Stimulated activated CD8-positive, alpha-beta memory T cell treated with anti-CD3 and anti-CD28 coated beads, Interleukin-12 subunit alpha, Interleukin-12 subunit beta, amount 100 ng/mL, for 4 hours (primary cell): ENCODE results near the gene ANKFN1.

Experiments used
- DNase-seq: peaks from one replicate; pipeline ENCODE4 v3.0.0-alpha.2; 2020; ENCODE audit warnings: low read depth

ANKFN1 gene

DNA sequence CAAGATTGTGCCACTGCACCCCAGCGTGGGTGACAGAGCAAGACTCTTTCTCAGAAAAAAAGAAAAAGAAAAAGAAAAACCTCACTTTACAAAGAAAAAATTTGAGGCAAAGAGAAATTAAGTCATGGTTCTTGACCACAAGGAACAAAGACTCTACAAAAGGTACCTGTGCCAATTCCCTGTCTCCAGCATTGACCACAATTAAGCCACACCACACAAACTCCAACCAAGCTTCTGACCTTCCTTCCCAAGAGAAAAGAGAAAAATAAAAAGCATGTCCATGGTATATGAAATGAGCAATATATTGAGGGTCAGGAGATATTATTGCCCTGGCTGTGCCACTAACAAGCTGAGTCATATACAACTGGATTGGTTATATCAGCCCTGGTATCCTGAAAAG lies 293.9 kb downstream of the ANKFN1 start:
- DNase-seq: no peak

DNA sequence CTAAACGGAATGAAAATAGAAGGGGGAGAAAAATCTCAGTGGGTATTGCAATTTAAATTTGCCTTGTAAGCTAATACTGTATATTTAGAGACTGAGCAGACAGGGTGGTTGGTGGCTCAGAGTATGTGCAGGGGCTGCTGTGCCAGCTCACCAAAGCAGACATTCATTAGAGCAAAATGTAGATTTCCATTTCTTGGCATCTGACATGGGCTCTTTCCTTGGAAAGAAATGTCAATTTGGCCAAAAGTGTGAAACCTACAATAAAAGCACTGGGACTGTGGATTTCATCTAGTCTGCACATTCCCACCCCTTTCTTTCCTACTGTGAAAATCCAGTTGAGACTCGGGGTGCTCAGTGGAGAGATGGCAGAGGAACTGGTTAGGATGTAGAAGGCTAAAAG lies 295.1 kb downstream of the ANKFN1 start:
- DNase-seq: no peak

GRCh38 chr17:56449176-56449575 lies 295.9 kb downstream of the ANKFN1 start:
- no peak for DNase-seq

DNA sequence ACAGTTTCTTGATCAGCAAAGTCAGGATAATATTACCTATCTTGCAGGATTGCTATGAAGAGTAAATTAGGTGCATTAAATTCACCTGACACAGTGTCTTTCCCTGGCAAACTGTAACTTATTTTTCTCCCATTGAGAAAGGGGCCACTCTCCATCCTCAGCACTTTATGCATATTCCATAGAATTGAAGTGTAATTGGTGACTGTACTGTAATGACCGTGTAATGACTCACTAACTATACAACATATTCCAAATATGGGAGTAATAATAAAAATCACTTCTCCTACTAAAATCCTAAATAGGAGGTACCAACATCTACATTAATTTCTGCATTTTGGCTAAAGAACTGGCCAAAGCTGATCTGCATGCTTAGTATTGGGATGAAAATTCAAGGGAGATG lies 298.4 kb downstream of the ANKFN1 start:
- DNase-seq: no peak

DNA sequence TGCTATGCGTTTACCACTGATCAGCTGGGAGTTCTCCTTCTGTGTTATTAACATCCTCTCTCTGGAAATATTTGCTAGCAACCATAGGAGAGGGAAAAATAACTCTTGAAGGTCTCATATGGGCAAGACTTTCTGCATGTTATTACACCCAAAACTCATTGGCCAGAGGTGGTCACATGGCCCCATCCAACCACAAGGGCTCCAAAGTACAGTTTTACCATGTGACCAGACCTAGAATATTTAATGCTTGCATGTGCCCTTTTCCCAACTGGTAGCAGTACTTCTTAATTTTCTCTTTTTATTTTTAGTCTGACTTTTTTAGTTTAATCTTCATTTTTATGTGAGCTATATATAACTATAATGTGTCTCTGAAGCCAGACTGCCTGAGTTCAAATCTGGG lies 299.2 kb downstream of the ANKFN1 start:
- no peak for DNase-seq

DNA sequence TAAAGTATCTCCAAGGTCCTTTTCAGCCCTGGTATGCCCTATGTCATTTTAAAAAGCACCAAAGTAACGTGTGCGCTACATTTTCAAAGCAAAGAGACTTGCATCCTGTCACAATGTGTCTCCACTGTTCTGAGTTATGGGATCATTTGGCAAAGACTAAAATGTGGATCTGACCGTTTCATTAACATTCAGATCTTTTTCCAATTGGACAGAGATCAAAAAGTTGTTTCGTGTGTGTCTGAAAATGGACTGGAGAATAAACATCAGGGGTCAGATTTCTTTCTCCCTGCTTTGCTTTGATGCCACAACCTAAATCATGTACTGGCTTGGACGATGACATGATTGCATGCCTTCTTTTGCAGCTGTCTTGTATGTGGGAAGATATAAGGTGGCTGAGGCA lies 304.2 kb downstream of the ANKFN1 start:
- no peak for DNase-seq

DNA sequence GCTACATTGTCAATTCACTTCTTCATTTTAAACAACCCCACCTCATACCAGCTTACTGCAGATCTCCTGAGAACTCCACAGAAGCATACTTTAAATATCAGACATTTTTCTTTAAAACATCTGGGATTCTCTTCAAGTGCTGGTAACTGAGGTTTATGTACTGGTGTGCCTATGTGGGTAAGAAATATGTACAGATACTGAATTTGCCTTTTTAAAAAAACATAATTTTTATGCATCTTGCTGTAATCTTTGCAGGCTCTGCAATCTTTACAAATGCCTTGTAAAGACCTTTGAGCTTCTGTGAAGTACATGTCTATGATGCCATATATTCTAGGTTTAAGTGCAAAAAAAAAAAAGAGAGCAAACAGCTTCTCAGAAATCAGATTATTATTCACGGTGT lies 312.6 kb downstream of the ANKFN1 start:
- no peak for DNase-seq

GRCh38 chr17:56468840-56469239 lies 315.6 kb downstream of the ANKFN1 start:
- DNase-seq: no peak

- DNase-seq: no peak
Measured at GRCh38 chr17:56471696-56472095, 318.4 kb downstream of the ANKFN1 start.

GRCh38 chr17:56475116-56475515 lies 321.8 kb downstream of the ANKFN1 start:
- no peak for DNase-seq

DNA sequence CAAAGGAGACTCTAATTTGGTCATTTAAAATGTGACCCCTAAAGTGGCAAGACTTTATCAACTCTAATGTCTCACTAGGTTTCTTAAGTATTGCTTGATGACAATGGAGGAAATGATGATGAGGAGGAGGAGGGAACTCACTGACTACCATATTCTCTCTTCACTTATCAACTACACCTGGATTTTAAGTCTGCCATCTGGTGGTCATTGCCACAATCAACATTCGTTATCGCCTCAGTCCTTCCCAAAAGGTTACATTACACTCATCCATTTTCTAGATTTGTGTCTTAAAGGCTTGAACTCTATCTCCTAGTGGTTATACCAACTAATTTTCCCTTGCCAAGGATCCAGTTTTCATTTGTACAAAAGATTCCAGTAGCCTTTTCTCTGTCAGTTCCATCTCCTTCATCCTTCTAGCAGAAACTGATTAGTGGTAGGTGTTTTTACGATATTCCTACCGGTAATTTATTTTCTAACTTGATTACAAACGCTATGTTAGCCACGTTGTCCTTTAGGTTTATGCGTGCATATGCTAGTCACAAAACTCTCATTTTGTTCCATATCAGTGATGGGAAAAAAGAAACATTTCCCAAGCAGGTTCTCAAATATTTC lies 325.7 kb downstream of the ANKFN1 start:
- DNase-seq: no peak

- no peak for DNase-seq
Measured at GRCh38 chr17:56480501-56480900, 327.2 kb downstream of the ANKFN1 start.

DNA sequence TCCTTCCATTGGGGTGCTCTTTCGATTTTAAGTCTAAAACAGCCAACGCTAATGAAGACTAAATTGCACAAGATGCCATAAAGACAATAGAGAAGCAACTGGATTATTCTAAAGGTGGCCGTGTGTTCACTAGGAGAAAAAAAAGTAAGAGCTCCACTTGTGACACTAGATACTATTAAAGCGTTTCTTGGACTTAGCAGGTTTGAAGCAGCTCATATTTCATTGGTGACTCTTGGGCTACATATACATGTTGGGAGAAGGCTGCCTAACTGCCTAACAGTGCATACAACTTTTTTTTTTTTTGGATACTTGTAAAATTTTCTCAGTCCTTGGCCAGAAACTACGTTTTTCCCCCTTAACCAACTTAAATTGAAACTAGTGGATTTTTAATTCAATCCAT lies 328.4 kb downstream of the ANKFN1 start:
- no peak for DNase-seq

GRCh38 chr17:56482229-56482628 lies 329.0 kb downstream of the ANKFN1 start:
- no peak for DNase-seq

GRCh38 chr17:56486732-56487131 lies 333.5 kb downstream of the ANKFN1 start:
- no peak for DNase-seq

- no peak for DNase-seq
Measured at GRCh38 chr17:56488800-56489199, 335.5 kb downstream of the ANKFN1 start.

GRCh38 chr17:56489980-56490379 lies 336.7 kb downstream of the ANKFN1 start:
- DNase-seq: no peak

GRCh38 chr17:56495556-56495955 lies 342.3 kb downstream of the ANKFN1 start:
- DNase-seq: no peak

GRCh38 chr17:56497132-56497531 lies 343.9 kb downstream of the ANKFN1 start:
- DNase-seq: no peak

DNA sequence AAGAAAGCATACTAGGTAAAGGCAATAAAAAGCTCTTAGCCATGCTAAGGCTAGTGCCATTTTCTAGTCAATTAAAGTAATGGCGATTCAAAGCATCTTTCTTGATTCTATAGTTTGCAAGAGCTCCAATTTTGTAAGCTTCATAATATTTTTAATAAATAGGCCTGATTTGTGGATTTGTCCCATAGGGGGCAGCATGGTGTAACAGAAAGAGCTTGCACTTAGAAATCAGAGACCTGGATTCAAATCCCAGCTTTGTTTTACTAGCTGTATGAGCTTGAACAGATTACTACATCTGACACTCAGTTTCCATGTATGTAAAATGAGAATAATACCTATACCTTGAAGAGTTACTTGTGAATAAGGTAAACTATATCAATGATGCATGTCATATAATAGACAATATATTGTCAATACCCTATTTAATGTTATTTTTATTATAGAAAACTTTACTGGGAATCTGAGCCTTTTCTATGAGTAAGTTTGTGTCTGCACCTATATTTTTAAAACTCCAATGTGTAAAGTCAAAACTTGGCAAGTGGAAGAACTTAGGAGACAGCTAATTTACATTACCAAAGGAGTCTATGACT lies 346.6 kb downstream of the ANKFN1 start:
- no peak for DNase-seq

DNA sequence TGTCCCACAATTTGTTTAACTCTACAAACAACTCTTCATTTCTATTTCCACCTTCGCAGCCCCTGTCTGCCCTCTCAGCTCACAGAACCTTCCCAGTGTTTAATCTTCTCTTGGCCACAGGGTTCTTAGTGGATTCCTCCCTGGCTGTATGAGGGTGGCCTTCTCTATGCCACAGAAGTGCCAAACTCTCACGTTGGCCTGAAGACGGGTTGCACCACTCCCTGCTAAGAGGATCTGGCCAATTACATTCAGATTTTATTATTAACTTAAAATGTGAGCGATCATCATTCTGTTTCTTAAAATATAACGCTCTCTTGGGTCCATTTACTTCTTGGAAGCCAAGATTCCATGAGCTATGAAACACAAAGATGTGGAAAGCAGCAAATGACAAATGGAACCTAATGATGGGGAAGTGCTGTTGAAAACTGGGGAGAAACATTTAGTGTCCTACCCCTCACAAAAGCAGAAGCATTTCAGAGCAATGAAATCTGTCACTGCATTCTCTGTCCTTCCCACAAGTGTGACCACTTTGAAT lies 348.9 kb downstream of the ANKFN1 start:
- DNase-seq: no peak

DNA sequence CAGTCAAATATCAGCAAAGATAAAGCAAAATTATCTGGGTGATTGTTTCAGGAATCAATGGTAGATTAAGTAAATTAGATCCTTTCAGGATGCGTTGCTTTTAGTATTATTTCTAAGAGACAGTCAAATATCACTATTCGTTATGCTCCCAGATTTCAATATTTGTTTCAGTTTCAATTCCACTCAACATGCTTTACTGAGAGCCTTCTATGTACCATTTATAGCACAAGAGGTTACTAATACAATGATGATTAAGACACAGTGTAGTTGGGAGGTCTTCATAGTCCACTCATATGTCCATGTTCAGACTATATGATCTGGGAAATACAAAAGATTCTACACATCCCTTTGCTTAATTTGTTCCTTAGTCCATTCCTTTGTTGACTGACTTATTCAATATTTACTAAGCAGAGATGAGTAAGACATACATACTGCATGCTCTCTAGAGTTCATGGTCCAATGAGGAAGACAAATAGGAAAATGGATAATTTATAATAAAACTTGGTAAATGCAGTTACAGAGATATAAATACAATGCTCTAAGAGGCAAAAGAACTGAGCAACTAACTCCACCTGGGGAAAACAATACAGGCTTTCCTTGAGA lies 352.0 kb downstream of the ANKFN1 start:
- DNase-seq: no peak

DNA sequence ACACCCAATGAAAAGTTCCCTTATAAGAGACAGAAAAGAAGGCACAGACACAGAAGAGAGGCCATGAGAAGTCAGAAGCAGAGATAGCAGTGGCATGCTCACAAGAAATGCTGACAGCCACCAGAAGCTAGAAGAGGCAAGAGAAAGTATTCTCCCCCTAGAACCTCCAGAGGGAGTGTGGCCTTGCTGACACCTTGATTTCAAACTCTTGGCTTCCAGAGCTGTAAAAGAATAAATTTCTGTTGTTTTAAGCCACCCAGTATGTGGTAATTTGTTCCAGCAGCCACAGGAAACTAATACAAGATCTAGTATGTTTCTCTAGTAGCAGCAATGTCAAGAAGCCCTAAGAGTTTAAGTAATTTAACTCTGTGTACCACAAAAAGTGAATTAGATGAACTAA lies 353.1 kb downstream of the ANKFN1 start:
- DNase-seq: no peak
